ENCODE measurements around the gene RALGPS1. TPM values are rescaled to one million over a fixed set of nuclear protein-coding genes. Genes with fewer than 3 reads are reported as not detected.

Gene RALGPS1
- total RNA-seq, 1 experiment from 2014 or later: 18.6 TPM

DNA sequence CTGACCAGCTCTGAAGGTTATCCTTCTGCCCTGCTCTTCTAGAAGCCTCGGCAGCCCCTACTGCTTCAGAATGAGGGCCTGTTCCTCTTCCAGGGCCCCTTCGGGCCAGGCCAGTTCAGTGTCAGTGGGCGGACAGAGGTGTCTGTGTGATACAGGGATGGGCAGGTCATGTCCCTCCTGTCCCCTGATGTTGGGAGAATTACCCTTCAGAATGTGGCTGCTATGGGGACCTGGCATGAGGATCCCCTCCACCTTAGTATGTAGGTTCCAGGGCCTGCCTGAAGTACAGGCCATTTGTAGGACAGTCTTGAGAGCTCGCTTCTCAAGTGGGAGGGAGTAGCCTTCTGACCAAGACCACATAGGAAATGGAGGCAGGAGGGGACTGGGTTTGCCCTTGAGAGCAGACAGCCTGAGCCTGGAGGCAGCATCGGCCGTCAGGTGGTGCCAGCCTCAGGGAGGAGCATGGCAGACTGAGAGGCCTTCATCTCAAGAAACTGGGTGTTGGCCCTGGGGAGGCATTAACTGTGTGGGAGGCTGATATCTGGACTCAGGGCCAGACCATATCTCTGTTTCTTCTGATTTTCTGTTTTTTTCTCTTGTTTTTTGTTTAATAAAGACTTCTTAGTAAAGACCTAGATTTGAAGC is 175.9 kb downstream of the RALGPS1 start:
- Histone ChIP-seq H3K4me1 (ENCODE audit: insufficient read depth, low read length) (no peaks in the 10 kb centered on the region), H3T11ph (ENCODE audit: low read length) (no peak overlapping the region), H3K9ac (ENCODE audit: extremely low read depth, insufficient read length, low read length) (no peak overlapping the region), H3K56ac (ENCODE audit: insufficient read length, low read depth, low read length) (no peak overlapping the region), H2BK15ac (ENCODE audit: low read depth, low read length) (no peak overlapping the region), H3K23ac (ENCODE audit: insufficient read length, low read depth, low read length) (no peak overlapping the region), H3K18ac (ENCODE audit: insufficient read length, low read depth, low read length) (no peak overlapping the region), H2AFZ (ENCODE audit: low read length) (no peak overlapping the region), H3K9me3 (ENCODE audit: control insufficient read depth, low read depth, low read length) (no peaks in the 10 kb centered on the region), H3K4ac (ENCODE audit: low read depth, low read length) (no peak overlapping the region), H3K79me1 (ENCODE audit: insufficient read depth, low read depth, low read length, poor library complexity, severe bottlenecking) (no peaks in the 10 kb centered on the region), H4K91ac (ENCODE audit: insufficient read length, low read depth, low read length) (no peak overlapping the region), H2BK5ac (ENCODE audit: insufficient read length, low read length) (no peak overlapping the region), H4K20me1 (ENCODE audit: control insufficient read depth, insufficient read depth, insufficient read length) (no peaks in the 10 kb centered on the region), H3K23me2 (ENCODE audit: insufficient read length, low read depth, low read length, poor library complexity, severe bottlenecking) (no peaks in the 10 kb centered on the region), H2BK120ac (ENCODE audit: low read depth, low read length, poor library complexity, severe bottlenecking) (no peak overlapping the region), H3K4me2 (ENCODE audit: insufficient read depth, insufficient read length, low read length) (no peak overlapping the region), H4K5ac (ENCODE audit: insufficient read length, low read depth, low read length) (no peak overlapping the region), H3K14ac (ENCODE audit: insufficient read depth, low read length) (no peak overlapping the region), H3K79me2 (ENCODE audit: insufficient read depth, low read length) (no peaks in the 10 kb centered on the region), H3K27ac (ENCODE audit: insufficient read length, low read depth, low read length) (no peak overlapping the region), H4K8ac (replicated peaks; ENCODE audit: insufficient read length, low read depth, low read length) (no peak overlapping the region), H3K27me3 (ENCODE audit: insufficient read depth, low read length) (no peaks in the 10 kb centered on the region), H2BK20ac (ENCODE audit: low read depth, low read length, poor library complexity, severe bottlenecking) (no peak overlapping the region), H2AK5ac (ENCODE audit: insufficient read length, low read length) (no peak overlapping the region), H2BK12ac (ENCODE audit: insufficient read length, low read depth, low read length) (no peak overlapping the region)
- Mint-ChIP-seq H3K27me3 (ENCODE audit: low read depth) (no peaks in the 10 kb centered on the region), H3K36me3 (ENCODE audit: insufficient read depth in 1 of 3, low read depth in 3 of 3) (no peaks in the 10 kb centered on the region; a peak in 3 of 7 replicates), H3K4me3 (no peak overlapping the region), H3K27ac (no peak overlapping the region; a peak in 1 of 7 replicates), H3K9me3 (no peaks in the 10 kb centered on the region), H3K4me1 (peaks cover 0 to 4% of the 10 kb centered on the region in 2 experiments; a peak in 2 of 4 replicates)
- no peak for DNase-seq
- TF ChIP-seq, protein P1, sequence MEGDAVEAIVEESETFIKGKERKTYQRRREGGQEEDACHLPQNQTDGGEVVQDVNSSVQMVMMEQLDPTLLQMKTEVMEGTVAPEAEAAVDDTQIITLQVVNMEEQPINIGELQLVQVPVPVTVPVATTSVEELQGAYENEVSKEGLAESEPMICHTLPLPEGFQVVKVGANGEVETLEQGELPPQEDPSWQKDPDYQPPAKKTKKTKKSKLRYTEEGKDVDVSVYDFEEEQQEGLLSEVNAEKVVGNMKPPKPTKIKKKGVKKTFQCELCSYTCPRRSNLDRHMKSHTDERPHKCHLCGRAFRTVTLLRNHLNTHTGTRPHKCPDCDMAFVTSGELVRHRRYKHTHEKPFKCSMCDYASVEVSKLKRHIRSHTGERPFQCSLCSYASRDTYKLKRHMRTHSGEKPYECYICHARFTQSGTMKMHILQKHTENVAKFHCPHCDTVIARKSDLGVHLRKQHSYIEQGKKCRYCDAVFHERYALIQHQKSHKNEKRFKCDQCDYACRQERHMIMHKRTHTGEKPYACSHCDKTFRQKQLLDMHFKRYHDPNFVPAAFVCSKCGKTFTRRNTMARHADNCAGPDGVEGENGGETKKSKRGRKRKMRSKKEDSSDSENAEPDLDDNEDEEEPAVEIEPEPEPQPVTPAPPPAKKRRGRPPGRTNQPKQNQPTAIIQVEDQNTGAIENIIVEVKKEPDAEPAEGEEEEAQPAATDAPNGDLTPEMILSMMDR (conservative IDR thresholded peaks at IDR 0.05): no peak
- WGBS (ENCODE audit: extremely low coverage, insufficient read length, low lambda C conversion rate): no CpG with 5 or more reads among the region's 6 CpGs

All from H9 (cell line).